SU-DHL-6 (cell line): Measurements from ENCODE around the gene CFB.

ENCODE experiments used
- H2AFZ ChIP-seq: fragments of 200-600 bp; sonication (generic); 2 replicates; pipeline ENCODE4 v1.6.1; 2014; ENCODE audit warnings: low read depth, mild to moderate bottlenecking, moderate library complexity, mixed read lengths, antibody characterized with exemption, low read length; ENCODE audit not compliant: severe bottlenecking
- H3F3A ChIP-seq: fragments of 200-600 bp; shearing (Covaris generic); 2 replicates; pipeline ENCODE4 v1.6.0; 2016; ENCODE audit warnings: antibody characterized with exemption, mild to moderate bottlenecking; ENCODE audit not compliant: insufficient read depth
- H3K27ac ChIP-seq: fragments of 200-600 bp; sonication (generic); 2 replicates; pipeline ENCODE4 v1.5.1; 2016; ENCODE audit warnings: low read depth, mild to moderate bottlenecking, low read length, moderate library complexity, mixed read lengths
- H3K27me3 ChIP-seq: fragments of 200-600 bp; sonication (generic), shearing (Covaris generic); 2 replicates; pipeline ENCODE4 v1.6.0; 2014; ENCODE audit warnings: mild to moderate bottlenecking, low read length
- H3K36me3 ChIP-seq: fragments of 200-600 bp; sonication (generic); 2 replicates; pipeline ENCODE4 v1.6.1; 2014; ENCODE audit warnings: mild to moderate bottlenecking, low read length, mixed read lengths
- H3K4me2 ChIP-seq: fragments of 300-600, 200-600 bp; shearing (Covaris generic), sonication (generic); 2 replicates; pipeline ENCODE4 v1.6.0; 2014; ENCODE audit warnings: low read length, low read depth, mild to moderate bottlenecking; ENCODE audit not compliant: poor library complexity, severe bottlenecking
- H3K4me3 ChIP-seq: fragments of 200-600 bp; sonication (generic); 2 replicates; pipeline ENCODE4 v1.5.1; 2014; ENCODE audit warnings: antibody characterized with exemption, low read length, mild to moderate bottlenecking, mixed read lengths; ENCODE audit not compliant: insufficient read depth, poor library complexity, severe bottlenecking
- H3K79me2 ChIP-seq: fragments of 200-600 bp; sonication (generic); 2 replicates; pipeline ENCODE4 v1.6.1; 2014; ENCODE audit warnings: mild to moderate bottlenecking, low read length, moderate library complexity; ENCODE audit not compliant: insufficient read depth
- H3K9ac ChIP-seq: fragments of 200-600 bp; sonication (generic); 2 replicates; pipeline ENCODE4 v1.7.0; 2014; ENCODE audit warnings: mild to moderate bottlenecking, low read length
- H3K9me2 ChIP-seq: fragments of 200-600 bp; sonication (generic); replicated peaks from 2 replicates; pipeline ENCODE4 v1.6.1; 2014; ENCODE audit warnings: low read length; ENCODE audit not compliant: insufficient read depth
- H3K9me3 ChIP-seq: fragments of 200-600 bp; sonication (generic); 2 replicates; pipeline ENCODE4 v1.6.1; 2014; ENCODE audit warnings: low read length, mixed read lengths; ENCODE audit not compliant: insufficient read depth
- H4K20me1 ChIP-seq: fragments of 200-600 bp; sonication (generic); 2 replicates; pipeline ENCODE4 v1.6.1; 2014; ENCODE audit warnings: low read depth, mild to moderate bottlenecking, antibody characterized with exemption, low read length, moderate library complexity, mixed read lengths
- CTCF ChIP-seq: fragments of 200-600 bp; sonication (generic); IDR thresholded peaks from one replicate; pipeline ENCODE4 v1.5.1; 2017; ENCODE audit warnings: antibody characterized with exemption, mild to moderate bottlenecking, low read length, moderate library complexity; ENCODE audit not compliant: insufficient read depth, poor library complexity, severe bottlenecking
- EZH2phosphoT487 ChIP-seq: fragments of 200-600 bp; sonication (generic), shearing (Covaris generic); conservative IDR thresholded peaks from 2 replicates; pipeline ENCODE4 v1.6.1; 2018; ENCODE audit warnings: mild to moderate bottlenecking, antibody characterized with exemption, low read length, moderate library complexity, mixed read lengths

The CFB gene

GRCh38 chr6:31948753-31949413 lies 3.0 kb downstream of the CFB start:
- Histone ChIP-seq H3K27ac (no peak overlapping the region), H3K9ac (no peak overlapping the region), H4K20me1 (no peaks in the 10 kb centered on the region), H3F3A (no peaks in the 10 kb centered on the region), H3K4me2 (no peak overlapping the region), H3K9me3 (no peaks in the 10 kb centered on the region), H3K9me2 (no peaks in the 10 kb centered on the region), H2AFZ (no peak overlapping the region), H3K79me2 (no peaks in the 10 kb centered on the region), H3K27me3 (no peaks in the 10 kb centered on the region), H3K36me3 (no peaks in the 10 kb centered on the region), H3K4me3 (no peak overlapping the region)
- TF ChIP-seq EZH2phosphoT487 = no peak
- TF ChIP-seq CTCF = no peak

GRCh38 chr6:31949926-31950548 lies 4.1 kb downstream of the CFB start:
- no peaks in the 10 kb centered on the region for H3K9me3 ChIP-seq
- no peaks in the 10 kb centered on the region for H3F3A ChIP-seq
- no peaks in the 10 kb centered on the region for H4K20me1 ChIP-seq
- no peak overlapping the region for H3K4me2 ChIP-seq
- no peaks in the 10 kb centered on the region for H3K9me2 ChIP-seq
- no peak overlapping the region for H3K4me3 ChIP-seq
- H3K79me2 ChIP-seq = no peaks in the 10 kb centered on the region
- H3K36me3 ChIP-seq = no peaks in the 10 kb centered on the region
- H3K27ac ChIP-seq = no peak overlapping the region
- TF ChIP-seq CTCF = no peak
- TF ChIP-seq EZH2phosphoT487 = no peak
- H2AFZ ChIP-seq = no peak overlapping the region
- H3K27me3 ChIP-seq = no peaks in the 10 kb centered on the region
- no peak overlapping the region for H3K9ac ChIP-seq

- Histone ChIP-seq H3K36me3 (0 out of 2 replicates have a peak, but pooled peaks cover 5% of the 10 kb centered on the region), H3K9me3 (no peaks in the 10 kb centered on the region), H3K9me2 (no peaks in the 10 kb centered on the region), H3K79me2 (no peaks in the 10 kb centered on the region), H2AFZ (no peak overlapping the region), H3K27me3 (no peaks in the 10 kb centered on the region), H3K9ac (no peak overlapping the region), H3F3A (no peaks in the 10 kb centered on the region), H3K4me2 (no peak overlapping the region), H3K4me3 (no peak overlapping the region), H4K20me1 (no peaks in the 10 kb centered on the region), H3K27ac (no peak overlapping the region)
- TF ChIP-seq EZH2phosphoT487 = no peak
- peak; percentile 69 for TF ChIP-seq CTCF
These were observed 6.4 kb downstream of the CFB start for GRCh38 chr6:31952140-31952805.
